ENCODE data around the gene ANKRD34A. TPM values are rescaled to one million over a fixed set of nuclear protein-coding genes. Genes with fewer than 3 reads are reported as not detected.

ANKRD34A gene
- total RNA-seq (0.28 and 0.90 TPM in 2 replicates), polyA plus RNA-seq (0.76 and 0.83 TPM in 2 replicates)

- peaks cover 20% of the 10 kb centered on the region for H3K27me3 ChIP-seq
- H3K4me3 ChIP-seq, result peak within 1 kb of the TSS; percentile 27
- 2% methylated on average over 36 of the region's 37 CpGs for WGBS (ENCODE audit: low lambda C conversion rate, missing lambda C conversion rate)
- no peaks in the 10 kb centered on the region for H3K9me3 ChIP-seq (ENCODE audit: low read depth)
- no peaks in the 10 kb centered on the region for H4K20me1 ChIP-seq (ENCODE audit: insufficient read depth, poor library complexity, severe bottlenecking)
- H2AFZ ChIP-seq, result peak within 1 kb of the TSS; percentile 74
- peaks cover 32% of the 10 kb centered on the region for H3K4me1 ChIP-seq (ENCODE audit: insufficient read depth)
- TF ChIP-seq EZH2phosphoT487 (IDR thresholded peaks at IDR 0.05; ENCODE audit: low read depth, severe bottlenecking, unreplicated experiment), result no peak
- TF ChIP-seq, protein P1, sequence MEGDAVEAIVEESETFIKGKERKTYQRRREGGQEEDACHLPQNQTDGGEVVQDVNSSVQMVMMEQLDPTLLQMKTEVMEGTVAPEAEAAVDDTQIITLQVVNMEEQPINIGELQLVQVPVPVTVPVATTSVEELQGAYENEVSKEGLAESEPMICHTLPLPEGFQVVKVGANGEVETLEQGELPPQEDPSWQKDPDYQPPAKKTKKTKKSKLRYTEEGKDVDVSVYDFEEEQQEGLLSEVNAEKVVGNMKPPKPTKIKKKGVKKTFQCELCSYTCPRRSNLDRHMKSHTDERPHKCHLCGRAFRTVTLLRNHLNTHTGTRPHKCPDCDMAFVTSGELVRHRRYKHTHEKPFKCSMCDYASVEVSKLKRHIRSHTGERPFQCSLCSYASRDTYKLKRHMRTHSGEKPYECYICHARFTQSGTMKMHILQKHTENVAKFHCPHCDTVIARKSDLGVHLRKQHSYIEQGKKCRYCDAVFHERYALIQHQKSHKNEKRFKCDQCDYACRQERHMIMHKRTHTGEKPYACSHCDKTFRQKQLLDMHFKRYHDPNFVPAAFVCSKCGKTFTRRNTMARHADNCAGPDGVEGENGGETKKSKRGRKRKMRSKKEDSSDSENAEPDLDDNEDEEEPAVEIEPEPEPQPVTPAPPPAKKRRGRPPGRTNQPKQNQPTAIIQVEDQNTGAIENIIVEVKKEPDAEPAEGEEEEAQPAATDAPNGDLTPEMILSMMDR (IDR thresholded peaks at IDR 0.05; ENCODE audit: poor library complexity), result peak; percentile 4
- no peaks in the 10 kb centered on the region for H3K36me3 ChIP-seq (replicated peaks; ENCODE audit: insufficient read depth, low read depth)
- peak; percentile 94 for DNase-seq (ENCODE audit: low spot score)
- H3K27ac ChIP-seq, result peak within 1 kb of the TSS; percentile 89
- H3K4me2 ChIP-seq, result peak within 1 kb of the TSS; percentile 94
- no peaks in the 10 kb centered on the region for H3K9me2 ChIP-seq (replicated peaks; ENCODE audit: insufficient read depth)
- peaks cover 5% of the 10 kb centered on the region for H3K79me2 ChIP-seq
Measured at GRCh38 chr1:145964328-145965118, at the start of gene ANKRD34A, which contains the start of gene POLR3GL. Gene ANKRD34A (minus strand): TSS chr1:145964575. CDS start chr1:145961759, 2,816 bp downstream. Gene POLR3GL (plus strand): TSS chr1:145964690. CDS start chr1:145974866, 10,176 bp downstream.

DNA sequence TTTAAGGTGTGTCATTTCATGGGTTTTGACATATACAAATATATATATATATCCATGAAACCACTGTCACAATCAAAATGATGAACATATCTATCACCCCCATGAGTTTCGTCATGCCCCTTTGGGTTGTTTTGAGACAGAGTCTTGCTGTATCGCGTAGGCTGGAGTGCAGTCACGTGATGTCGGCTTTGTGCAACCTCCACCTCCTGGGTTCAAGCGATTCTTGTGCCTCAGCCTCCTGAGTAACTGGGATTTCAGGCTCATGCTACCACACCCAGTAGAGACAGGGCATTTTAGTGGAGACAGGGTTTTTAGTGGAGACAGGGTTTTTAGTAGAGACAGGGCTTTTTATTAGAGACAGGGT is 49.2 kb upstream of the ANKRD34A start:
- no peaks in the 10 kb centered on the region for H3K79me2 ChIP-seq
- TF ChIP-seq EZH2phosphoT487 (IDR thresholded peaks at IDR 0.05; ENCODE audit: low read depth, severe bottlenecking, unreplicated experiment) (no peak), EZH2 (IDR thresholded peaks at IDR 0.05; ENCODE audit: borderline replicate concordance) (no peak)
- TF ChIP-seq, protein P1 (IDR thresholded peaks at IDR 0.05; ENCODE audit: poor library complexity), result no peak
- H2AFZ ChIP-seq, result no peak overlapping the region
- H3K4me3 ChIP-seq, result no peak overlapping the region
- H3K27ac ChIP-seq, result no peak overlapping the region
- H3K27me3 ChIP-seq, result peaks cover 28% of the 10 kb centered on the region
- no peak overlapping the region for H3K4me2 ChIP-seq
- H3K4me1 ChIP-seq (ENCODE audit: insufficient read depth), result no peaks in the 10 kb centered on the region
- H3K9me2 ChIP-seq (replicated peaks; ENCODE audit: insufficient read depth), result no peaks in the 10 kb centered on the region
- no peak for DNase-seq (ENCODE audit: low spot score)
- WGBS (ENCODE audit: low lambda C conversion rate, missing lambda C conversion rate), result 82% methylated on average over 6 of the region's 6 CpGs
- H3K9me3 ChIP-seq (ENCODE audit: low read depth), result no peaks in the 10 kb centered on the region
- H3K36me3 ChIP-seq (replicated peaks; ENCODE audit: insufficient read depth, low read depth), result no peaks in the 10 kb centered on the region
- H4K20me1 ChIP-seq (ENCODE audit: insufficient read depth, poor library complexity, severe bottlenecking), result no peaks in the 10 kb centered on the region

- Histone ChIP-seq H3K4me2 (no peak overlapping the region), H3K27me3 (peaks cover 22% of the 10 kb centered on the region), H4K20me1 (ENCODE audit: insufficient read depth, poor library complexity, severe bottlenecking) (no peaks in the 10 kb centered on the region), H3K9me2 (replicated peaks; ENCODE audit: insufficient read depth) (no peaks in the 10 kb centered on the region), H3K9me3 (ENCODE audit: low read depth) (no peaks in the 10 kb centered on the region), H3K27ac (no peak overlapping the region), H3K4me1 (ENCODE audit: insufficient read depth) (no peaks in the 10 kb centered on the region), H3K36me3 (replicated peaks; ENCODE audit: insufficient read depth, low read depth) (no peaks in the 10 kb centered on the region), H3K79me2 (no peaks in the 10 kb centered on the region), H3K4me3 (no peak overlapping the region), H2AFZ (no peak overlapping the region)
- 23% methylated on average over 4 of the region's 4 CpGs for WGBS (ENCODE audit: low lambda C conversion rate, missing lambda C conversion rate)
- peak; percentile 77 for DNase-seq (ENCODE audit: low spot score)
- TF ChIP-seq, protein P1 (IDR thresholded peaks at IDR 0.05; ENCODE audit: poor library complexity), result peak; percentile 92
- TF ChIP-seq EZH2 (IDR thresholded peaks at IDR 0.05; ENCODE audit: borderline replicate concordance), result no peak
Measured at GRCh38 chr1:146012703-146013558, 48.6 kb upstream of the ANKRD34A start.
